Embryonic facial prominence (tissue), 1 donor: ENCODE results near the gene ZBTB46.

Source experiments
- DNase-seq: peaks from one replicate; pipeline ENCODE4 v3.0.0-alpha.2; 2016; ENCODE audit errors: extremely low spot score

Gene ZBTB46

DNA sequence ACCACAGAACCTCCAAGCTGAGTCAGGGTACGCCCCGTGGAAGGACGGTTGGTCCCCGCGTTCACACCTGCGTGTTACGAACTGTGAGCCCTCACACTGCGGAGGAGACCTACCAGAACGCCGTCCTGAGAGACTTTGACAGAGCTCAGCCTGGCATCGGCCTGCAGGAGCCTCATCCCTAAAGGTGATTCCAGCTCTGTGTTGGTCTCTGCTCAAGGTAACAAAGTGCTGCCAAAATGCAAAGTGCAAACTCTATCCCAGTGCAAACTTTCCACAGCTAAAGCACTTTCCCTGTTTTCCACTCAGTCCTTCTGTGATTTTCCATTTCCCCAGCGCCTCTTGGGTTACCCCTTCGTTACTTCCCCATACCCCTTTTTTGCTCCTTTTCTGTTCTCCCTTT is 8.6 kb upstream of the ZBTB46 start:
- no peak for DNase-seq

DNA sequence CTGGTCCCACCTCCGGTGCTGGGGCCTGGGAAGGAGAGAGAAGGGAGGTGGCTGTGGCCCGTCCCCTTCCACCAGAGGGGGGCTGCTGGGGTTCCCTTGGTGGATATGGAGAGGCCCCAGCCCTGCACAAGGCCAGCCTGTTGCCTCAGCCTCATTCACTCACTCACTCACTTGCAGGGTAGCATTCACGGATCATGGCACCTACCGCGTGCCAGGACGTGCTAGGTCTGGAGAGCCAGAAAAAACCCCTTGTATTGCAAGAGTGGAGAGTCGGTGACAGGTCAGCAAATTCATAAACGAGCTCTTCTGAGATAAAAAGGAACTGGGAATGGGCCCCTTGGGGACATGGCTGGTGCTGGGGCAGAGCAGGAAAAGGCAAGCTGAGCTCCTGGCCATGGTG is 6.4 kb upstream of the ZBTB46 start:
- DNase-seq: no peak

DNA sequence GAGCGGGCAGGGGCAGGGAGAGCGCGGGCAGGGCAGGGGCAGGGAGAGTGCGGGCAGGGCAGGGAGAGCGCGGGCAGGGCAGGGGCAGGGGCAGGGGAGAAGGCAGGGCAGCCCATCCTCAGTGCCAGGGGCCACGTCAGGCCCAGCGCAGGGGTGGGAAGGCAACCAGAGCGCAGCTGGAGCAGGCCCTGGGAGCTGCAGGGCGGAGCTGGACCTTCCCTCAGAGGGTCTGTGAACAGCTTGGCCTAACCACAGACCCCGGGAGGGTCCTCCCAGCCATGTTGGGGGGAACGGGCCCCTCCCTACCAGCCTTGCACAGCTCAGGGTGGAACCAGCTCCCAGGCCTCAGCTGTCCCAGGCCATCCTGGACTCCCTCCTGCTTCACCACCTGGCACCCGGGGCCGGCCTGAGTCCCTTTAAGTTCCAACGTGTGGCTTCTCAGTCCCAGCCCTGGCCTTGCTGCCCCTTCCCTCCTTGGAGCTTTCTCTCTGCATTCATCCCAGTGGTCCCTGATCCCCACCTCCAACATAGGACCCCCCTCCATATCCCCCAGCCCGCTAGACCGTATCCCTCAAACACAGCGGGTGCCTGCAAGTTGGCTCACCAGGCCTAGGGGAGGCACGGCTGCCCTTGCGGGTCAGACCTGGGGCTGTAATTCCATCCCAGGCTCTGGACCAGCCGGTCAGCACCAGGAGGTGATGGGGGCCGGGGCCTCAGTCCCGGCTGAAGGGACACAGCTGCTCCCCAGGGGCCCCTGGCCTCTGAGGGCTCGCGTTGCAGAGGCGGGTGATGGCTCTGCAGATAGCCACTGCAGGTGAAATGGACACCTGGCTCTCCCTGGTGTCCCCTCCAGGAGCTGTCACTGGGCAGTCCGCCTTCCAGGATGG is 5.6 kb upstream of the ZBTB46 start:
- DNase-seq: no peak

DNA sequence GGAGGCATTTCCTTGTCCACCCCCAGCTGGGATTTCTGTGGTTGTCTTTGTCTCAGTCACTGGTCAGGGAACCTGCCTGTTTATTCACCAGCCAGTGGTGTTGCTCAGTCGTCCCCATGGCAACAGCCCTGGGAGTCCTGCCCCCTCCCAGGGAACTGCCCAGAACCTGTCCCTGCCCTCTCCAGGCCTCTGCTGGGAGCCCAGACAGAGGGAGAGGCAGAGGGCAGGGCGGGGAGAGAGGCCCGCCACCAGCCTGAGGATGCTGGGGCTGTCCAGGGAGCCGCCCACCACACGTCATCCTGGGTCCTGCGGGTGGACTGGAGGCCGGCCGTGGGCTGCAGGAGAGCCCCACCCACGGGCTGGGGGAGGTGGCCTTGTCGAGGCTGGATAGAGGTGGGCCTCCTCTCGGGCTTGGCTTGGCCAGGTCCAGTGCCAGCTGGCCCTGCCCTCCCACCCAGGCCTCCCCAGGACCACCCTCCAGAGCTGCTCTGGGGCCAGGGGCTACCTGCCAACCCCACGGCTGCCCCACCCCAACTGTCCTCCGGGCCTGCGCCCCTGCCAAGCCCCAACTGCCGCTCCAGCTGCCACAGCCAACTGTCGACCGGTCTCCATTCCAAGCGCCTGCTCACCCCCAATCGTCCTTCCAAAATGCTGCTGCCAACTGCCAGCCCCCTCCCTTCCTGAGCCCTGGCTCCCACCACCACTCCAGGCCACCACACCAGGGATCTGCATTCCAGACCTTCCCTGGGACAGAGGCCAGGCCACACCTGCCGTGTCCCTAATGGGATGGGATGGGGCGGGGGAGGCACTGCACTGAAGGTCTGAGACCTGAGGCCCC is 4.2 kb upstream of the ZBTB46 start:
- no peak for DNase-seq

DNA sequence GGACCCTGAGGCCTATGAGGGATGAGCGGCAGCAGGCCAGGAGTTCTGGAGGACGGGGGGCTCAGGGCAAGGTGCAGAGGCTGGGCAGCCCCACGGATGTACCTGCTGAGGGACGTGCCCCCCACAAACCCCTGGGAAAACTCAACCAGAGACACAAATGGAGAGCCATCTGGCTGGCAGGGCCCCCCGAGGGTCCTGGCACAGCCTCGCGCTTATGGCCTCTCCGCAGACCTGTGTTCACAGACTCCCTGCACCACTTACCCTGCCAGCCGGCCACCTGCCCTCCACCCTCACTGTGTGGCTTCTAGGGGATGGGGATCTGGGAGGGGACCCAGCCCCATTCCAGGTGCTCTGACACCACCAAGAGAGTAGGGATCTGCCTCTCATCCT is 3.4 kb upstream of the ZBTB46 start:
- no peak for DNase-seq

DNA sequence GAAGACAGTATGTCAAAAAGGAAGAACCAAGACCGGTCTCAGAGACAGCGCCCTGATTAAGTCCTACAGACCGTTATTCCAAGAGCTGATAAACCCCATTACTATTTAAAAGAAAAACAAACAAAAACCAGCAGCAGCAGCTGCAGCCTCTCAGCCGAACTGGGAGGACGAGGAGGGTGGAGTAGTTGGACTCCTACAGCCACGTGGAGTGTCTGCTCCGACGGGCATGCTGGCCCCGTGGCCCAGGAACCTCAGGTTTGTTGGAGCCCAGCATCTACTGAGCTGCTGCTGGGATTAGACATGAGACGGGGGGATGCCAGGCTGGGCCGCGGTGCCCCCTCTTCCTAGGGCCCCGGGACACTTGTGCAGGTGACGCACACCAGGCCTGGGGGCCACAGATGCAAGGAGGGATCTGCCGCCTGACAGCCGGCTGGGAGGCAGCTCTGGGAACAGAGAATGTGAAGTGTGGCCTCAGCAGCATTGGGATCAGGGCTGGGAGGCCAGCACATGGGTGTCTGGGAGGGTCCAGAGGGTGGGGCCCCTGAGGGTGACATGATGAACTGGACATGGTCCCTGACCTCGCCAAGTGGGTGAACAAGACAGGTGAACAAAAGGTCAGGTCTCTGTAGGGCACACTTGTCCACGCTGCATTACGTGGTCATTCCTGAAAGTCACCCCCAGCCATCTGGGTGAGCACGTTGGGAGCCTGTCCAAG is 2.9 kb upstream of the ZBTB46 start:
- DNase-seq: no peak

DNA sequence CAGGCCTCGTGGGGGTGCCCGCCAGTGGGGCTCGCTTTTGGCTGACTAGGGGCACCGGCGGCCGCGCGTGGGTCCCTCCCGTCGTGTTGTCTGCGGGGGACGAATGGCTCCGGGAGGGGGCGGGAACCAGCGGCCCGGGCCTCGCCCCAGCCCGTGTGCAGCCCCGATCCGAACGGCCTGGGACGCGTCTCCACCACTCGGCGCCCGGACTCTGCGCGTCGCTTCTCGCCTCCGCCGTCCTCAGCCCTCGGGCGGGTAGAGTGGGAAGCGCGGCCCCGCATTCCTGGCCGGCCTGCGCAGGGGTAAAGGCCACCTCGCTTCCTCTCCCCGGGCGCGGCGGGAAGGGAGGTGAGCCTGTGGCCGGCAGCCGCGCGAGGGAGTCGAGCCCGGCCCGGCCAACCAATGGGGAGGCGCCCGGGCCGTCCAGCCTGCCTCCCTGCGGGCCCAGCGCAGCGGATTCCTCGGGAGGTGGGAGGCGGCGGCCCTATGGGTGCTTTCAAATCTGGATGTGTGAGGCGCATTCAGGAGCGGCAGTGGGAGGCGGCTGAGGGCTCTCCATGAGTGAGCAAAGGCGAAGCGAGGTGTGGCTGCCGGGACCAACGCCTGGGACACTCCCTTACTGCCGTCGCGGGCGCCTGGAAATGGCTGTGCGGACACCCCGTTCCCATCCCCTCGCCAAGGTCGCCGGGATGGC is 1.1 kb upstream of the ZBTB46 start:
- DNase-seq: no peak

DNA sequence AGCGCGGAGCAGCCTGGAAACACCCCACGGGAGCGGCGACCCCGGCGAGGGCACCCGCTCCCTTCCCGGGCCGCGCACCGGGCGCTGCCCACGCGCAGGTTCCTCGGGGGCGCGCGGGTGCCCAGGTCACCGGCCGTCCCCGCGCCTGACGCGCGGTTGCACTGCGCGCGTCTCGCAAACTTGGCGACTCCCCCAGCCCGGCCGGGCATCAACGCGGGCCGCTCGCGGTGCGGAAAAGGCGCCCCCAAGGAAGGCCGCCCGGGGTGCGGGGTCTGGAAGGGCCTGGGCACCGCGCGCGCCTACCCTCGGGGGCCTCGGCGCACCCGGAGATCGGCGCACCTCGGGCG is 555 bp upstream of the ZBTB46 start:
- no peak for DNase-seq

DNA sequence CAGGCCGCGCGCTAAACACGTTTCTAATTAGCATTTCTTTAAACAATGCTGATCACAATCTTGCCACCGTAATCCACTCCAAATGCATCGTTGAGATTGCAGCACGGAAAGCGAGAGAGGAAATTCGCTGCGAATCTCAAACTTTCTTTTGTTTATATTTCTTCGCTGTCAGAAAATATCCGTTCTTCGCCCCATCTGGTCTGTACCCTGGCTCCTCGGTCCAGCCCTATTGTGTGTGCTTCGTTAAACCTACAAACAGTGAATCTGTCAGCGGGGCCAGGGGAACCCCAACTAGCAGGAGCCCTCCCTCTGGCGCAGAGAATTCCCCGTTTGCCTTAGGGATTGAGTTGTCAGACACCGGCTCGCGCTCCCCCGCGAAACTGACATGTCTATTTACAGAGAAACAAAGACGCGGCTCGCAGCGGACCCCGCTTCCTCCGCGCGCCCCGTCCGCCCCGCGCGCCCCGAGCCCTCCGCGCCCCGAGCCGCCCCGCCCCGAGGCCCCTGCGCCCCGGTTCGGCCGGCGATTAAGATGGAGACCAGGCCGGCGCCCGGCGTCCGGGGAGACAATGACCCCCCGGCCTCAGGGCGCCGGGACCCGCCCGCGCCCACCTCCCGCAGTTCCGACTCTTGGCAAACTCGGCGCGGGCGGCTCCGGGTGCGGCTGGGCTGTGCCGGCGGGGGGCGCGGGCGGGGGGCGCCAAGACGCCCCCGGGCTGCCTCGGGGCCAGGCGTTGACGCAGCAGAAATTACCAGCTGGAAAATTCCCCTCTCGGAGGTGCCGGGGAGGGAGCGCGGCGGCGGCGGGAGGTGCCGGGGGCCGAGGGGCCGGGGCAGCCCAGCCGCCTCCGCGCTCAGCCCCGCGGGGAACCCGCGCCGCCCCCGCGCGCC is 874 bp downstream of the ZBTB46 start:
- DNase-seq: no peak

DNA sequence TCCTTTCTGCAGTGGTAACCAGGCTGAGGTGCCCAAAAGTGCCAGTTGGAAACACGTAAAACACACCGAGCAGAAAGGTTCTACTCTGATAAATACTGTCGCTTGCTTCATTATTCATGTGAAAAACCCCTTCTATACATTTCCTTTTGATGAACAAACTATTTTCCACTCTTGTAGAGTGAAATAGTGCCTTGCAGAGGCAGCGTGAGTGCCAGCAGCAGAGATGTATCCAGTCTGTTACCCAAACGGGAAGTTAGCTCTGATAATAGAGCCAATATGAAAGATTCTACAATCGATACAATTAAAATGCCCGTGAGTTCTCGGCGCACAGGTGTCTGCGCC is 1.5 kb downstream of the ZBTB46 start:
- DNase-seq: no peak

DNA sequence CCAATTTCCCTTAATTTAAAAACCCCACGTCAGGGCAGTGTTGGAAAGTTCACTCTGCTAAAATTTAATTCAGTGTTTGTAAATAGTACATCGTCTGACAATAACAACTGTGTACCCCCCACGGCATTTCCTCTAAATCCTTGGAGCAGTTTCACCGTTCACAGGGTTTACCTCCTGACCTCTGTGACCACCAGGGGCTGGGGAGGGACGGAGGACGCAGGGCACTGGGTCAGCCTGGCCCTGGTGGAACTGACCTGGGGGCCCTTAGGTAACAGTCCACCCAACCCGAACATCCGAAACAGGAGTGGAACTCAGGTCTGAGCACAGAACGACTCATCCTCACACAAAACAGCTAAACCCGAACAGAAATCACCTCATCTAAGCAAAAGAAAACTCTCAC is 2.1 kb downstream of the ZBTB46 start:
- DNase-seq: no peak

DNA sequence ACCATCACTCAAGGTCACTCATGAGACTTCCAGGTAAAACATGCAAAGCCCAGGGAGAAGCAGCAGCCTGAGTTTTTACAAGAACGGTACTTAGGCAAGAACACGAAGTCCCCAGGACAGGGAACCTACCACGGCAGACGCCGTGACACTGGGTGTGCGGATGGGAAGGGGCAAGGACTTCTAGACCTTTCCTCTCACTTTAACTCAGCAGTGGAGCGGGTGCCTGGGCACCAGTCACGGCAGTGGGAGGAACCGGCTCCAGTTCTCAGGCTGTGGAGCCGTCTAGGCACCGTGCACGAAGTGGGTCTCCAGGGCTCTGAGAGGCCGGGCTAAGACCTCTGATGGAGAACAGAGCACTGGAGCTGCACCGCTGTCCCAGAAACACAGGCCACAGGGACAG is 2.5 kb downstream of the ZBTB46 start:
- DNase-seq: no peak

DNA sequence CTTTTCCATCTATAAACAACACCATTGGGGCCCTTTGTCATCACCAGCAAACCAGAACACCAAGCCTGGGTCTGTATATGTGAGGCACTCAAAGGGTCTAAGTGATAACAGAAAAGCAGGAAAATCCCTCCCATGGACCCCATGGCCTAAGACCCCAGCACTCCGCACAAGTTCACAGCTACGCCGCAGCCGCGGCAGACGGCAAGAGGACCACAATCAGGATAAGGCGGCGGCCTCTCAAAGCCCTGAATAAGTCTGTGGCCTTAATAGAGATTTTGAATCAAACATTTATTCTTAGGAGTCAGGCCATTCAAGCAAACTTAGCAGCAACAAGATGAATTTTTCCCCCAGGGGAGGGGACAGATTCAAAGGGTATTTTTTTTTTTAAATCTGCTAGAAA is 2.9 kb downstream of the ZBTB46 start:
- DNase-seq: no peak

DNA sequence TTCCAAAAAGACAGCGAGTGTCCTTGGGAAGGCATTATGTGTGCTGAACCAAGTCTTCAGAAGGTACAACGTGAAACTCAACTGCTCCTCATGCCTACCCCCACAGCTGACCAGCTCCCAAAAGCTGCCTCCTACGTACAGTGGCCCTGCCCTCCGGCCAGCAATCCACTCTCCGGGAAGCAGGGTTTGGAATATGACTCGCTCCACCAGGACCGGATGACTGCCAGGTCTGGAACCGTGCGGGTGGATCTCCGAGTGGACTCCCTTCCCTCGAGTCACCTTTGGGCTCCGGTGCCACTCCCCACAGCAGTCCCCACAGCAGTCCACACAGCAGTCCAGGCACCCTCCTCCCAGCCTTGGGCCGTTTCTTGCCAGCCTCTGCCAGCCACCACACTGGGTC is 4.3 kb downstream of the ZBTB46 start:
- no peak for DNase-seq

DNA sequence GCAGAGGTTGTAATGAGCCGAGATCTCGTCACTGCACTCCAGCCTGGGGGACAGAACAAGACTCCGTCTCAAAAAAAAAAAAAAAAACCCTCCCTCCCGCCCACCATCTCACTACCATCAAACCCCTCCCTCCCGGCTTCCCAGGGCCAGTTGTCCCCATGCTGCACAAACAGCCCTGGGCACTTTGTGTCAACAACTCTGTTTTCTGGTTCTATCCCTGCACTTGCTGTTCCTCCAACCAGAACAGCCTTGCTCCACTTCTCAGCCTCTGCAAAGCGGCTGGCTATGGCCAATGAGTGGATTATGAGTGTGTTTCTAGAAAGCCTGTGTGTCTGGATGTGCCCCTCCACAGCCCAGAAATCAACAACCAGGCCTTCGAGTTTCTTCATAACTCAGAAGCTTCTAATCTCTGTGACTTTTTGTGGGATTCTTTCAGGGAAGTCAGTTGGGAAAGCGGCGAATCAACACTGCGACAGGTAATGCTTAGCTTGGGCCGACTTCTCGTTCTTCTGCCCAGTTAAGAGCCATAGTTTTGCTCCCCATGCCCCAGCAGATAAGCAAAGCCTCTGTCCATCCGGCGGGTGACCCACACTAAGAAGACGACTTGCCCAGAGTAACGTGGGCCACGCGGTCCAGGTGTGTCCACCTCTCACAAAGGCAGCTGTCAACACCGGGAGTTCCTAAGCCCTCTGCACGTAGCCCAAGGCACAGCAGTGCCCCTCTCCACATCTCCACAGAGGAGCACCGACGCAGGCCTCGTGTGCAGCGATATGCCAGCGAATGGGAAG is 5.5 kb downstream of the ZBTB46 start:
- no peak for DNase-seq

DNA sequence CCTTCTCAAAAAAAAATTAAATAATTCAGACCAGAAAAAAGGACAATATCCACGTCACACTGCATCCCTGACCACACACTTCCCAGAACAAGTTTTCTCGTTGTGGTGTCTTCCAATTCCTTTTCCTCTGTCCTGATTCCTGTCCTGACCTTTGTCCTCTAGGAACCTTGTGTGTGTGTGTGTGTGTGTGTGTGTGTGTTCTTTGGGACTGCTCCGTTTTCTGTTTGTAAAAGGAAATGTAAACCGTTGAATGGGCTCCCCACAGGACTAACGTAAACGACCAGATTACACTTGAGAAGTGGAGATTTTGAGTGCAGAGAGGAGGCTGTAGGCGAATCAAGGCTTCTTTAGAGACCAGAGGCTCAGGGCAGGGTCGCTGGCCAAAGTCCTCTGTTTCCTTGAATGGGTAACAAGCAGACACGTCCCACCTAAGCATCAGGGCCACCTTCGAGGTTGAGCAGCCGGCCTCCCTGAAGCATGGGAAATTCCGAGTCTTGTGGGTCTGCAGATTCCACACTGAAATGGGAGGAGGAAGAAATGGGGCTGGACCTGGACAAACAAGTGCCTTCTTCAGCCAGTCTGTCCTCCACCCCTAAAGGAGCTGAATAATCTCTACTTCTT is 7.3 kb downstream of the ZBTB46 start:
- DNase-seq: no peak

DNA sequence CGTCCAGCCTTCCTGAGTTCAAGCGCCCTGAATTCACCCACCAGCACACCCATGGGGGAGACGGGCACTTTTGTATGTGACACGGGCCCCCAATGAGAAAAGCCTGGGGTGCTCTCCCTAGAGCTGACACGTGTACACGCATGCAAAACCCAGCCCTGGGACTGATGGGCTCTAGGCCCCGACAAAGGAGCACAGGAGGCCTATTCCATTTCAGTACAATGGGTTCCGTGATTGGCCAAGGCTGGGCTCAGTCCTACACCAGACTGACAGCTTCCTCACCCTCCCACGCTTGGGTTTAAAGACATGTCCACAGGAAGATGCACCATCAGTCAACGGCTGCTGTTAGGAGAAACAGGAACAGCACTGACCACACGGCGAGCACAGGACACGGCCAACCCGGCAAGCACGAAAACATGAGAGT is 8.8 kb downstream of the ZBTB46 start:
- DNase-seq: no peak

DNA sequence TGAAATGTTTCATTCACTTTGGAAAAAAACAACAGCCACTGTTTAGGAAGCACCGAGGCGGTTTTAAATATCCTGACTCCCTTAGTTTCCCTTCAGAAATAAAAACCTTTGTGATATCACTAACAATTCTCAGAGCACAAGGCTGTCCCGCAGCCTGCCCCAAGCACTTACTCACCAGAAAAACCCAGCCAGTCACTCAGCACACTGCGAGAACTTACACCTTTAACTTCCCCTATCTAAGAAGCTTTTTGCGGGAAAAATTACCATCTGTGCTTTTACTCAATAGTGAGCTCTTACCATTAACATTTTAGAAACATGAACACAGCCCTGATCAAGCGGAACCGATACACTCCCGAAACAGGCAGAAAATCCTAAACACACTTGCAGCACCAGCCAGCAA is 9.3 kb downstream of the ZBTB46 start:
- DNase-seq: no peak

DNA sequence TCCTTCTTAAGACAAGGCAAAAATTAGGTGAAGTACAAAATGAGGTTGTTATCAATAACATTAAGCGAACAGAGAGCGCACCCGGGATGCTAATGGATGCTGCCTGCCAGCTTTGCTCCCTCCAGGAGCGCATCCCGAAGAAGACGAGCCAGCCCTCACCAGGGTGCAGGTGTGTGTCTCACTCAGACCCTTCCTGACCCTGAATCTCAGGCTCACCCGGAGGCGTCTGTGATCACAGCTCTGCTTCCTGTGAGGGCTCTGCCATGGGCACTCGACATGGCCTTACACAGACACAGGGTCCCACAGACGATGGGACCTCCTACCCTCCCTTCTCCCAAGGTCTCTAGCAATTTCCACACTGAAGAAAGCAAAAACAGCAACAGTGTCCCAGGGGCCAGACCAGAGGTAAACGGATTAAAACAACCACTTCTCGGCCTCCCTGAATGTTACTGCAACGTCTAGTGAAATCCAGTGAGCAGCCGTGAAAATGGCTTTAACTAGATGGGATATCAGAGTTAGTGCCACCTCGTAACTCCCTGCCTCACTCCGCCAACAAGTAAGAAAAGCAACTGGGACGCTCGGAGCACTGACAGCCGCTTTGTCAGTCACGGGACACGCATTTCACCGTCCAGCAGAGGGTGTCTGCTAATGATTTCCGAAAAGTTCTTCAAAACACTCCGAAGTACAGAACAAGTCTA is 11.7 kb downstream of the ZBTB46 start:
- no peak for DNase-seq
